Natural killer cell (primary cell): ENCODE measurements around the gene C12orf43. TPM values are rescaled to one million over a fixed set of nuclear protein-coding genes. Genes with fewer than 3 reads are reported as not detected.

Experiments used
- ATAC-seq, 3 donors: fragments of 150-1000 bp in 2 of 3; fragments of 200-7000 bp in 1 of 3; cut with Tn5 transposase; 1 replicate in 1 of 3; 2 replicates in 2 of 3; pipeline ENCODE4 v1.10.0; 2021; ENCODE audit warnings: mild to moderate bottlenecking in 2 of 3, moderate library complexity in 2 of 3
- DNase-seq, 2 donors: peaks; one replicate each; pipeline versions ENCODE4 v3.0.0 to v3.0.0-alpha.2; 2013 to 2021; ENCODE audit warnings: mixed read lengths in 1 of 2
- H3K27ac ChIP-seq: one replicate; pipeline ENCODE4 v1.5.1; 2013; ENCODE audit warnings: mild to moderate bottlenecking, low read length
- H3K27me3 ChIP-seq: one replicate; pipeline ENCODE4 v1.6.1; 2013; ENCODE audit warnings: low read length; ENCODE audit not compliant: control insufficient read depth, insufficient read depth
- H3K36me3 ChIP-seq: one replicate; pipeline ENCODE4 v1.6.1; 2013; ENCODE audit warnings: low read length; ENCODE audit not compliant: control insufficient read depth, insufficient read depth
- H3K4me1 ChIP-seq: one replicate; pipeline ENCODE4 v1.6.1; 2013; ENCODE audit warnings: low read length; ENCODE audit not compliant: control insufficient read depth, insufficient read depth
- H3K4me3 ChIP-seq: one replicate; pipeline ENCODE4 v1.5.1; 2013; ENCODE audit warnings: low read length
- H3K9me3 ChIP-seq: one replicate; pipeline ENCODE4 v1.6.1; 2013; ENCODE audit warnings: low read length; ENCODE audit not compliant: control insufficient read depth, insufficient read depth
- H3K27ac Mint-ChIP-seq, 2 donors: one replicate each; pipeline ENCODE4 v1.8.0; 2022; ENCODE audit warnings: mild to moderate bottlenecking in 2 of 2, mixed read lengths in 2 of 2, moderate library complexity in 1 of 2
- H3K27me3 Mint-ChIP-seq, 2 donors: one replicate each; pipeline ENCODE4 v1.8.0; 2022; ENCODE audit warnings: low read depth in 2 of 2, mixed read lengths in 2 of 2
- H3K36me3 Mint-ChIP-seq: one replicate; pipeline ENCODE4 v1.8.0; 2022; ENCODE audit warnings: mixed read lengths
- H3K4me1 Mint-ChIP-seq, 2 donors: one replicate each; pipeline ENCODE4 v1.8.0; 2022; ENCODE audit warnings: mixed read lengths in 2 of 2
- H3K4me3 Mint-ChIP-seq: one replicate; pipeline ENCODE4 v1.8.0; 2022; ENCODE audit warnings: mild to moderate bottlenecking, moderate library complexity, mixed read lengths
- H3K9me3 Mint-ChIP-seq, 2 donors: one replicate each; pipeline ENCODE4 v1.8.0; 2022; ENCODE audit warnings: mixed read lengths in 2 of 2
- CTCF ChIP-seq: fragments of 200-600 bp; IDR thresholded peaks from one replicate; pipeline ENCODE4 v1.8.0; 2022; ENCODE audit warnings: antibody characterized with exemption
- WGBS: methylation state at CpG from one replicate; pipeline ENCODE4 v1.1.7; 2013; ENCODE audit warnings: missing lambda C conversion rate; ENCODE audit not compliant: insufficient coverage; 5-methylcytosine and 5-hydroxymethylcytosine counted together
- intact Hi-C: fragments of 100-400 bp; cut with micrococcal nuclease; formaldehyde crosslinking; loops from one replicate; pipeline ENCODE4 v1.14.2; 2022
- total RNA-seq, 4 donors: library from RNA; stranded (reverse); fragments of 120-200 nt in 1 of 4; gene quantifications; one replicate each; pipeline versions ENCODE4 v1.2.3 to v1.2.4, GENCODE V29; 2013 to 2022

C12orf43 gene
- total RNA-seq, 3 donors from 2014 or later (not counting 1 experiment from before 2014, with no cell fraction given) = 16.0 to 19.9 (median 18.0) TPM

DNA sequence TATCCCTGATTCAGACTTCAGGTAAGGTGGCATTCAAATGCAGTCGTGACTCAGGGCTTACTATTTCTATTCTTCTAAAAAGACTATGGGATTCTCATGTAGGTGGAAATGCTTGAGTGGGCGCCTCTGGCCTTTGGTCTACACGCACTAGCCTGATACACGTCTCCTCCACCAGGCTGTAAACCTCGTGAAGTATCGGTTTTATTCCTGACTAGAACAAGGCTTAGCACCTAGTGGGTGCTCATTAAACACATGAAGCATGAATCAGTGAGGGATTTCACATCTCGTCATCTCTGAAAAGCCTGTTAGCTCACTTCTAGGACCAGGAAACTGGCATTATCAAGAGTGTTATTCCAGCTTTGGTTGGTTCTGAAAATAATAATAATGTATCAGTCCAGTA, 55.6 kb downstream of the C12orf43 start:
- Histone ChIP-seq H3K36me3 (no peaks in the 10 kb centered on the region), H3K9me3 (no peaks in the 10 kb centered on the region), H3K4me1 (peaks cover 12% of the 10 kb centered on the region), H3K4me3 (no peak overlapping the region), H3K27ac (no peak overlapping the region), H3K27me3 (no peaks in the 10 kb centered on the region)
- Mint-ChIP-seq H3K4me1 (no peaks in the 10 kb centered on the region), H3K9me3 (no peaks in the 10 kb centered on the region), H3K4me3 (no peak overlapping the region), H3K27me3 (no peaks in the 10 kb centered on the region), H3K36me3 (no peaks in the 10 kb centered on the region), H3K27ac (no peak overlapping the region)
- TF ChIP-seq CTCF = no peak
- WGBS = 72% methylated on average over 7 of the region's 7 CpGs
- DNase-seq = no peak
- ATAC-seq = no peak
- intact Hi-C loops = no loop called here

DNA sequence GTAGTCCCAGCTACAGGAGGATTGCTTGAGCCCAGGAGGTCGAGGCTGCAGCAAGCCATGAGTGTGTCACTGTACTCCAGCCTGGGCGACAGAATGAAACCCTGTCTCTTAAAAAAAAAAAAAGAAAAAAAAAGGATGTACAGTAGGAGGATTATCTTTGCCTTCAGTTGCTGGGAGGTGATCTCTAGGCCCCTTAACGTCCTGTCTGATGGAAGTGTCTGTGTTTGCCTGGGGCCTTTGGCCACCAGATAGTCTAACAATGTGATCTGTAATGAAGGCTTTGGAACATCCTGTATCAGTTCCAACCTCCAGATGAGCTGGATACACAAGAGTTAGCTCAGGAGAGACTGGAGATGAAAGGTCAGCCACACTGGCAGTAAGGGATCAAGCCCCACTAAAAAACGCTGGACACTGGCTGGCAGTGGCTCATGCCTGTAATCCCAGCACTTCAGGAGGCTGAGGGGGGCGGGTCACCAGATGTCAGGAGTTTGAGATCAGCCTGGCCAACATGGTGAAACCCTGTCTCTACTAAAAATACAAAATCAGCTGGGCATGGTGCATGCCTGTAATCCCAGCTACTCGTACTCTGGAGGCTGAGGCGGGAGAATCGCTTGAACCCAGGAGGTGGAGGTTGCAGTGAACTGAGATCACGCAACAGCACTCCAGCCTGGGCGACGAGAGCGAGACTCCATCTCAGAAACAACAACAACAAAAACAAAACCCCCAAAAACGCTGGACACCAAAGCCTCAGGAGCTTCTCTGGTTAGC, 57.0 kb downstream of the C12orf43 start:
- TF ChIP-seq CTCF = no peak
- no peaks in the 10 kb centered on the region for H3K9me3 ChIP-seq
- H3K4me3 ChIP-seq = no peak overlapping the region
- ATAC-seq (no peak), DNase-seq (no peak)
- no peak overlapping the region for H3K27ac ChIP-seq
- H3K4me3 Mint-ChIP-seq = no peak overlapping the region
- intact Hi-C loops = no loop called here
- H3K27me3 Mint-ChIP-seq = no peaks in the 10 kb centered on the region
- H3K36me3 Mint-ChIP-seq = no peaks in the 10 kb centered on the region
- H3K4me1 Mint-ChIP-seq = no peaks in the 10 kb centered on the region
- H3K4me1 ChIP-seq = peaks cover 12% of the 10 kb centered on the region
- H3K9me3 Mint-ChIP-seq = no peaks in the 10 kb centered on the region
- WGBS = 78% methylated on average over 10 of the region's 13 CpGs
- H3K27me3 ChIP-seq = no peaks in the 10 kb centered on the region
- H3K27ac Mint-ChIP-seq = no peak overlapping the region
- H3K36me3 ChIP-seq = no peaks in the 10 kb centered on the region

GRCh38 chr12:120956579-120957300, 59.5 kb downstream of the C12orf43 start:
- WGBS = 79% methylated on average over 5 of the region's 5 CpGs
- Histone ChIP-seq H3K27ac (no peak overlapping the region), H3K27me3 (no peaks in the 10 kb centered on the region), H3K4me1 (peaks cover 12% of the 10 kb centered on the region), H3K9me3 (no peaks in the 10 kb centered on the region), H3K36me3 (no peaks in the 10 kb centered on the region), H3K4me3 (no peak overlapping the region)
- Mint-ChIP-seq H3K27ac (no peak overlapping the region), H3K36me3 (no peaks in the 10 kb centered on the region), H3K4me1 (no peaks in the 10 kb centered on the region), H3K9me3 (no peaks in the 10 kb centered on the region), H3K27me3 (no peaks in the 10 kb centered on the region), H3K4me3 (no peak overlapping the region)
- intact Hi-C loops = no loop called here
- DNase-seq = no peak
- no peak for TF ChIP-seq CTCF
- no peak for ATAC-seq
